ENCODE data around the gene RBPJL. TPM values are rescaled to one million over a fixed set of nuclear protein-coding genes. Genes with fewer than 3 reads are reported as not detected.
A peak's percentile ranks its signal among the peaks of the same experiment; 100 is the strongest.

RBPJL gene
- total and polyA plus RNA-seq, 2 donors from 2014 or later: not detected

GRCh38 chr20:45341579-45341938 lies 34.9 kb downstream of the RBPJL start:
- FAIRE-seq (no peak), DNase-seq (peak in 3 of 5 donors; percentile 45 to 66 (median 60))
- H3K4me3 ChIP-seq (ENCODE audit: low read length in 3 of 3): peak overlapping the region in 2 of 3 donors; percentile 66 to 85
- peak overlapping the region; percentile 96 to 99 for H3K27ac ChIP-seq (ENCODE audit: low read depth in 2 of 2, low read length in 2 of 2)
- peaks cover 0 to 19% (median 0%) of the 10 kb centered on the region in 3 donors for H3K36me3 ChIP-seq (ENCODE audit: control insufficient read depth in 2 of 3, insufficient read depth in 3 of 3, low read length in 3 of 3)
- H3K9me3 ChIP-seq (ENCODE audit: control insufficient read depth in 2 of 3, insufficient read depth in 1 of 3, low read length in 3 of 3): no peaks in the 10 kb centered on the region
- H3K9ac ChIP-seq (ENCODE audit: low read length in 3 of 3): peak overlapping the region in 2 of 3 donors; percentile 52 to 100
- TF ChIP-seq CTCF (IDR thresholded peaks at IDR 0.05; ENCODE audit: borderline replicate concordance, extremely low read depth, insufficient read depth): no peak
- no peaks in the 10 kb centered on the region for H3K27me3 ChIP-seq (ENCODE audit: control insufficient read depth, insufficient read depth, low read length)
- intact Hi-C loops (cut with DNase I): no loop called here
- peaks cover 6 to 72% (median 63%) of the 10 kb centered on the region in 3 donors for H3K4me1 ChIP-seq (ENCODE audit: control insufficient read depth in 2 of 3, insufficient read depth in 2 of 3, low read depth in 1 of 3, low read length in 3 of 3)

GRCh38 chr20:45341939-45342854 lies 35.6 kb downstream of the RBPJL start:
- peak overlapping the region in 2 of 3 donors; percentile 52 to 100 for H3K9ac ChIP-seq (ENCODE audit: low read length in 3 of 3)
- intact Hi-C loops (cut with DNase I): no loop called here
- FAIRE-seq: no peak

GRCh38 chr20:45342855-45343531 lies 36.4 kb downstream of the RBPJL start:
- H3K27ac ChIP-seq (ENCODE audit: low read depth in 2 of 2, low read length in 2 of 2): peak overlapping the region; percentile 96 to 99
- peak overlapping the region in 2 of 3 donors; percentile 30 to 100 for H3K9ac ChIP-seq (ENCODE audit: low read length in 3 of 3)
- H3K36me3 ChIP-seq (ENCODE audit: control insufficient read depth in 2 of 3, insufficient read depth in 3 of 3, low read length in 3 of 3): peaks cover 0 to 19% (median 0%) of the 10 kb centered on the region in 3 donors
- TF ChIP-seq CTCF (IDR thresholded peaks at IDR 0.05; ENCODE audit: borderline replicate concordance, extremely low read depth, insufficient read depth): no peak
- no peak for FAIRE-seq
- peak in 3 of 5 donors; percentile 55 to 87 (median 78) for DNase-seq
- H3K27me3 ChIP-seq (ENCODE audit: control insufficient read depth, insufficient read depth, low read length): no peaks in the 10 kb centered on the region
- H3K9me3 ChIP-seq (ENCODE audit: control insufficient read depth in 2 of 3, insufficient read depth in 1 of 3, low read length in 3 of 3): no peaks in the 10 kb centered on the region
- intact Hi-C loops (cut with DNase I): no loop called here
- H3K4me1 ChIP-seq (ENCODE audit: control insufficient read depth in 2 of 3, insufficient read depth in 2 of 3, low read depth in 1 of 3, low read length in 3 of 3): peaks cover 6 to 59% (median 52%) of the 10 kb centered on the region in 3 donors
- peak overlapping the region in 2 of 3 donors; percentile 57 to 85 for H3K4me3 ChIP-seq (ENCODE audit: low read length in 3 of 3)

More at GRCh38 chr20:45341939-45342854, 35.6 kb downstream of the RBPJL start:
- Histone ChIP-seq H3K36me3 (ENCODE audit: control insufficient read depth in 2 of 3, insufficient read depth in 3 of 3, low read length in 3 of 3) (peaks cover 0 to 19% (median 0%) of the 10 kb centered on the region in 3 donors), H3K9me3 (ENCODE audit: control insufficient read depth in 2 of 3, insufficient read depth in 1 of 3, low read length in 3 of 3) (no peaks in the 10 kb centered on the region), H3K4me3 (ENCODE audit: low read length in 3 of 3) (peak overlapping the region in 2 of 3 donors; percentile 66 to 85), H3K27ac (ENCODE audit: low read depth in 2 of 2, low read length in 2 of 2) (peak overlapping the region; percentile 96 to 99), H3K4me1 (ENCODE audit: control insufficient read depth in 2 of 3, insufficient read depth in 2 of 3, low read depth in 1 of 3, low read length in 3 of 3) (peaks cover 6 to 66% (median 59%) of the 10 kb centered on the region in 3 donors), H3K27me3 (ENCODE audit: control insufficient read depth, insufficient read depth, low read length) (no peaks in the 10 kb centered on the region)
- no peak for TF ChIP-seq CTCF (IDR thresholded peaks at IDR 0.05; ENCODE audit: borderline replicate concordance, extremely low read depth, insufficient read depth)
- DNase-seq: peak; percentile 78 to 91 (median 90)

All from kidney (tissue), 14 donors.